ENCODE data around the gene AK5.

The AK5 gene

DNA sequence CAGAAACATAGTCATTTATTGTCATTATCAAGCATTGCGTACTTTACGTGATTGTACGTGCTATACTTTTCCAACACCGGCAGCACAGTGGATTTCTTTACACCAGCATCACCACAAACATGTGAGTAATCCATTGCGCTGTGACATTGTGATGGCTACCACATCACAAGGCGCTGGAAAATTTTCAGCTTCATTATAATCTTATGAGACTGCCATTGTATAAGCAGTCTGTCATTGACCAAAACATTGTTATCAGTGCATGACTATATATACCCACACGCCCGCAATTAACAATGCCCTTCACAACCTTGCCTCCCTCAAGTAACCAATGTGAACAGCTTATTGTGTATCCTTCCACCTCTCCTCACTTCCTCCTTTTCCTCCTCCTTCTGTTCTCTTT lies 263.0 kb downstream of the AK5 start:
- no peak for TF ChIP-seq SIN3A (IDR thresholded peaks at IDR 0.05; ENCODE audit: borderline replicate concordance, insufficient read depth, low read length)
- no peak for TF ChIP-seq FOXP2 (optimal IDR thresholded peaks at IDR 0.05; ENCODE audit: borderline replicate concordance, extremely low read depth, extremely low read length, insufficient read depth)
- TF ChIP-seq, protein P1, sequence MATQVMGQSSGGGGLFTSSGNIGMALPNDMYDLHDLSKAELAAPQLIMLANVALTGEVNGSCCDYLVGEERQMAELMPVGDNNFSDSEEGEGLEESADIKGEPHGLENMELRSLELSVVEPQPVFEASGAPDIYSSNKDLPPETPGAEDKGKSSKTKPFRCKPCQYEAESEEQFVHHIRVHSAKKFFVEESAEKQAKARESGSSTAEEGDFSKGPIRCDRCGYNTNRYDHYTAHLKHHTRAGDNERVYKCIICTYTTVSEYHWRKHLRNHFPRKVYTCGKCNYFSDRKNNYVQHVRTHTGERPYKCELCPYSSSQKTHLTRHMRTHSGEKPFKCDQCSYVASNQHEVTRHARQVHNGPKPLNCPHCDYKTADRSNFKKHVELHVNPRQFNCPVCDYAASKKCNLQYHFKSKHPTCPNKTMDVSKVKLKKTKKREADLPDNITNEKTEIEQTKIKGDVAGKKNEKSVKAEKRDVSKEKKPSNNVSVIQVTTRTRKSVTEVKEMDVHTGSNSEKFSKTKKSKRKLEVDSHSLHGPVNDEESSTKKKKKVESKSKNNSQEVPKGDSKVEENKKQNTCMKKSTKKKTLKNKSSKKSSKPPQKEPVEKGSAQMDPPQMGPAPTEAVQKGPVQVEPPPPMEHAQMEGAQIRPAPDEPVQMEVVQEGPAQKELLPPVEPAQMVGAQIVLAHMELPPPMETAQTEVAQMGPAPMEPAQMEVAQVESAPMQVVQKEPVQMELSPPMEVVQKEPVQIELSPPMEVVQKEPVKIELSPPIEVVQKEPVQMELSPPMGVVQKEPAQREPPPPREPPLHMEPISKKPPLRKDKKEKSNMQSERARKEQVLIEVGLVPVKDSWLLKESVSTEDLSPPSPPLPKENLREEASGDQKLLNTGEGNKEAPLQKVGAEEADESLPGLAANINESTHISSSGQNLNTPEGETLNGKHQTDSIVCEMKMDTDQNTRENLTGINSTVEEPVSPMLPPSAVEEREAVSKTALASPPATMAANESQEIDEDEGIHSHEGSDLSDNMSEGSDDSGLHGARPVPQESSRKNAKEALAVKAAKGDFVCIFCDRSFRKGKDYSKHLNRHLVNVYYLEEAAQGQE (IDR thresholded peaks at IDR 0.05; ENCODE audit: insufficient read depth in 1 of 2, low read depth in 2 of 2, low read length in 2 of 2), result no peak
- TF ChIP-seq TAF1 (IDR thresholded peaks at IDR 0.05; ENCODE audit: borderline replicate concordance, insufficient read depth, low read length), result no peak
- TF ChIP-seq POLR2AphosphoS5 (IDR thresholded peaks at IDR 0.05; ENCODE audit: low read depth, low read length), result no peak

DNA sequence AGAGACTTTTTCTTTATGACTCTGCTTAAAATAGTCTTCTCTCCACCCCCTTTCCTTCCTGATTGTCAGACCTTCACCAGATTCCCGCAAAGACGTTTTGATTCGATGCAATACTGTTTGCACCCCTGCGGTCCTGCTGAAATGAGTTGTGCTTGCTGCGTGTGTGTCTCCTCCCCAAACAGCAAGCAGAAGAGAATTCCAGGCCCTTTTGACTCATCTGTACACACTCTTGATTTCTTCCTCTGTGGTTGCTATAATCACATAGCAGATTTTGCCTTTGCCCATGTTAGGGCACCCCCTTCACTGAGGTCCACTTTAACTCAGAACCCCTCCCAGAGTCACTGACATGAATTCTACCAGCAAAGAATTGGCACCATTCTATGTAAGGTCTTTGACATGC lies 264.2 kb downstream of the AK5 start:
- no peak for TF ChIP-seq SIN3A (IDR thresholded peaks at IDR 0.05; ENCODE audit: borderline replicate concordance, insufficient read depth, low read length)
- TF ChIP-seq, protein P1 (IDR thresholded peaks at IDR 0.05; ENCODE audit: insufficient read depth in 1 of 2, low read depth in 2 of 2, low read length in 2 of 2), result no peak
- TF ChIP-seq TAF1 (IDR thresholded peaks at IDR 0.05; ENCODE audit: borderline replicate concordance, insufficient read depth, low read length), result no peak
- TF ChIP-seq FOXP2 (optimal IDR thresholded peaks at IDR 0.05; ENCODE audit: borderline replicate concordance, extremely low read depth, extremely low read length, insufficient read depth), result no peak
- TF ChIP-seq POLR2AphosphoS5 (IDR thresholded peaks at IDR 0.05; ENCODE audit: low read depth, low read length), result no peak

DNA sequence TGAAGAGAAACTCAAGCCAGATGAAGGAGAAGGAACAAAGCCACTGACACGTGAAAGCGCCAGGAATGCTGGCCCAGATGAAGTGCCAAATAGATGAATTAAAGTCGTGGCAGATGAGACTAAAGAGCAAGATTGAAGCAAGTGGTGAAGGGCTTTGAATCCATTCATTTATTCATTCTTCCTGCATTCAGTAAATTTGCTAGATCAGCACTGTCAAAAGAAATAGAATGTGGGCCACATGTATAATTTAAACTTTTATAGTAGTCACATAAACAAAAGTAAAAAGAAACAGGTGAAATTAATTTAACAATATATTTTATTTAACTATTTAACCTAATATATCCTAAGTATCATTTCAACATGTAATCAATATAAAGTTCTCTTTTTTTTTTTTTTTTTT lies 265.1 kb downstream of the AK5 start:
- no peak for TF ChIP-seq TAF1 (IDR thresholded peaks at IDR 0.05; ENCODE audit: borderline replicate concordance, insufficient read depth, low read length)
- TF ChIP-seq, protein P1 (IDR thresholded peaks at IDR 0.05; ENCODE audit: insufficient read depth in 1 of 2, low read depth in 2 of 2, low read length in 2 of 2), result no peak
- TF ChIP-seq FOXP2 (optimal IDR thresholded peaks at IDR 0.05; ENCODE audit: borderline replicate concordance, extremely low read depth, extremely low read length, insufficient read depth), result no peak
- no peak for TF ChIP-seq POLR2AphosphoS5 (IDR thresholded peaks at IDR 0.05; ENCODE audit: low read depth, low read length)
- TF ChIP-seq SIN3A (IDR thresholded peaks at IDR 0.05; ENCODE audit: borderline replicate concordance, insufficient read depth, low read length), result no peak

DNA sequence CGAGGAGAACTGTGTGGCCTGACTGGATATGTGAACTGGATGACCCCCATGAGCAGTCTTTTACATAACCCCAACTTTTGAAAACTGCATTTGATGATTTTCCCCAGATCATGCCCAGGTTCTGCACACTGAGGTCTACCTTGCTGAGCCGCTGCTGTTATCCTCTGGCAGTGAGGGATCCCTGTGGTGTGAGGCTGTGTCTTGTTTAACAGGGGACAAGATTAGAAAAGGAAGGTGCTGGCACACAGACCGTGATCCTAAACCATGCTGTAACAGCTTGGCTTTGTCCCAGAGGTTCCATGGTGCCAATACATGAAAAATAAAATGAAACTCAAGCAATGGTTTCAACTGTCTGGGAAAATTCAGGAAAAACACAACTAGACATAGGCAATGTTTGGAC lies 266.5 kb downstream of the AK5 start:
- TF ChIP-seq POLR2AphosphoS5 (IDR thresholded peaks at IDR 0.05; ENCODE audit: low read depth, low read length), result no peak
- no peak for TF ChIP-seq FOXP2 (optimal IDR thresholded peaks at IDR 0.05; ENCODE audit: borderline replicate concordance, extremely low read depth, extremely low read length, insufficient read depth)
- TF ChIP-seq TAF1 (IDR thresholded peaks at IDR 0.05; ENCODE audit: borderline replicate concordance, insufficient read depth, low read length), result no peak
- TF ChIP-seq, protein P1 (IDR thresholded peaks at IDR 0.05; ENCODE audit: insufficient read depth in 1 of 2, low read depth in 2 of 2, low read length in 2 of 2), result no peak
- no peak for TF ChIP-seq SIN3A (IDR thresholded peaks at IDR 0.05; ENCODE audit: borderline replicate concordance, insufficient read depth, low read length)

DNA sequence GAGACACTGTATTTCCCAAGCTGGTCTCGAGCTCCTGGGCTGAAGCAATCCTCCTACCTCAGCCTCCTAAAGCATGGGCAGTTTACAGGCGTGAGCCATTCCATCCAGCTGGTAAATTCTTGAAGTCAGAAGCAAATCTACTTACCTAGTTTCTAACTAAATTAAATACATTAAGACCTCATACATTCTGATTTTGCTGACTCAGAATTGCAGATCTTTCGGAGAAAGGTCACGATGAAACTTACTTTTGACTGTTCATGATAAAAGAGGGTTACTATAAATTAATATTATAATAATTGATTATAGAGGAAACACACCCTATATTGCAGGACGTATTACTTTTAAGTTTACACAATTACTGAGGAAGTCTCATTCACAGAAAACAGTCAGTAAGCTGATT lies 268.3 kb downstream of the AK5 start:
- TF ChIP-seq TAF1 (IDR thresholded peaks at IDR 0.05; ENCODE audit: borderline replicate concordance, insufficient read depth, low read length) (no peak), POLR2AphosphoS5 (IDR thresholded peaks at IDR 0.05; ENCODE audit: low read depth, low read length) (no peak), SIN3A (IDR thresholded peaks at IDR 0.05; ENCODE audit: borderline replicate concordance, insufficient read depth, low read length) (no peak), FOXP2 (optimal IDR thresholded peaks at IDR 0.05; ENCODE audit: borderline replicate concordance, extremely low read depth, extremely low read length, insufficient read depth) (no peak)
- TF ChIP-seq, protein P1 (IDR thresholded peaks at IDR 0.05; ENCODE audit: insufficient read depth in 1 of 2, low read depth in 2 of 2, low read length in 2 of 2), result no peak
